IPS-18a (cell line): ENCODE measurements around the gene CARD11.

ENCODE experiments used
- H3K27ac ChIP-seq: one replicate; pipeline ENCODE4 v1.5.1; 2013; ENCODE audit warnings: low read length
- H3K27me3 ChIP-seq: one replicate; pipeline ENCODE4 v1.6.1; 2013; ENCODE audit warnings: mild to moderate bottlenecking, low read length; ENCODE audit not compliant: control insufficient read depth, insufficient read depth
- H3K36me3 ChIP-seq: one replicate; pipeline ENCODE4 v1.6.1; 2013; ENCODE audit warnings: low read depth, low read length; ENCODE audit not compliant: control insufficient read depth
- H3K4me1 ChIP-seq: one replicate; pipeline ENCODE4 v1.6.1; 2013; ENCODE audit warnings: low read depth, low read length; ENCODE audit not compliant: control insufficient read depth
- H3K4me3 ChIP-seq: one replicate; pipeline ENCODE4 v1.5.1; 2013; ENCODE audit warnings: low read length
- H3K9ac ChIP-seq: one replicate; pipeline ENCODE4 v1.6.1; 2013; ENCODE audit warnings: mild to moderate bottlenecking, low read length, moderate library complexity
- H3K9me3 ChIP-seq: one replicate; pipeline ENCODE4 v1.6.1; 2013; ENCODE audit warnings: low read depth, low read length; ENCODE audit not compliant: control insufficient read depth

CARD11 gene

GRCh38 chr7:3013975-3014792, 29.5 kb downstream of the CARD11 start:
- Histone ChIP-seq H3K4me3 (no peak overlapping the region), H3K9me3 (no peaks in the 10 kb centered on the region), H3K27me3 (no peaks in the 10 kb centered on the region)

GRCh38 chr7:3011211-3011852, 32.3 kb downstream of the CARD11 start:
- no peak overlapping the region for H3K9ac ChIP-seq
- H3K27me3 ChIP-seq, result no peaks in the 10 kb centered on the region
- no peak overlapping the region for H3K4me3 ChIP-seq
- no peaks in the 10 kb centered on the region for H3K9me3 ChIP-seq
- H3K4me1 ChIP-seq, result no peaks in the 10 kb centered on the region
- H3K27ac ChIP-seq, result no peak overlapping the region
- no peaks in the 10 kb centered on the region for H3K36me3 ChIP-seq

More at GRCh38 chr7:3013975-3014792, 29.5 kb downstream of the CARD11 start:
- no peaks in the 10 kb centered on the region for H3K36me3 ChIP-seq
- H3K27ac ChIP-seq, result no peak overlapping the region
- no peaks in the 10 kb centered on the region for H3K4me1 ChIP-seq
- no peak overlapping the region for H3K9ac ChIP-seq

DNA sequence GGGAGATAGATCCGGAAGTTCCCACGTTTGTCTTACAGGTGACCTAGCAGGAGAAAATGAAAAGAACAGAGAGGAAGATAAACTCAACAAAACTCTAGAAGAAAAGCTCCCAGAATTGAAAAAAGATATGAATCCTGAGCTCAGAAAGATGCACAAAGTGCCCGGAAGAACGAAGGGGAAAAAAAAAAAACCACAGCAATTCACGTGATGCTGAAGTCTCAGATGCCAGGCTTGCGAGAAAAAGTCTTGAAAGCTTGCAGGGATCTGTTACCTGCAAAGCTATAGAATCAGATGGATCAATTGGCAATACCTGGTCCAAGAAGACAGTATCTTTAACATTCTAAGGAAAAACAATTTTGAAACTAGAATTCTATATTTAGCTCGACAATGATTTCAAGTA, 33.5 kb downstream of the CARD11 start:
- H3K4me1 ChIP-seq, result no peaks in the 10 kb centered on the region
- no peak overlapping the region for H3K4me3 ChIP-seq
- no peaks in the 10 kb centered on the region for H3K36me3 ChIP-seq
- no peaks in the 10 kb centered on the region for H3K27me3 ChIP-seq
- no peaks in the 10 kb centered on the region for H3K9me3 ChIP-seq
- no peak overlapping the region for H3K27ac ChIP-seq
- H3K9ac ChIP-seq, result no peak overlapping the region

- Histone ChIP-seq H3K27me3 (no peaks in the 10 kb centered on the region), H3K36me3 (no peaks in the 10 kb centered on the region), H3K9me3 (no peaks in the 10 kb centered on the region), H3K4me3 (no peak overlapping the region), H3K9ac (no peak overlapping the region), H3K4me1 (no peaks in the 10 kb centered on the region), H3K27ac (no peak overlapping the region)
Observed at GRCh38 chr7:3009086-3009485, 34.6 kb downstream of the CARD11 start.

DNA sequence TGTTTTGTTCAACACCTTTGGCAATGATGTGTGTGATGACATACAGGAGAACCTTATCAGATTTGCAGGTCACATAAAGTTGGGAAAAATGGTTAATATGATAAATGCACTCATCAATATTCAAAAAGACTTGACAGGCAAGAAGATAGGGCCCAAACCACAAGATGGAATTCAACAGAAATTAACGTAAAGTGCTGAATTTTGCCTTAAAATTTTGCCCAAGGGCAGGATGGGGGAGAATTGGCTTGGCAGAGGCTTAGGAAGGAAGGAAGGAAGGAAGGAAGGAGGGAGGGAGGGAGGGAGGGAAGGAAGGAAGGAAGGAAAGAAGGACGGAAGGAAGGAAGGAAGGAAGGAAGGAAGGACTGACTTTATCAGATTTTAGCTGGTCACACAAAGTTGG, 35.3 kb downstream of the CARD11 start:
- Histone ChIP-seq H3K4me1 (no peaks in the 10 kb centered on the region), H3K4me3 (no peak overlapping the region), H3K27me3 (no peaks in the 10 kb centered on the region), H3K9me3 (no peaks in the 10 kb centered on the region), H3K36me3 (no peaks in the 10 kb centered on the region), H3K9ac (no peak overlapping the region), H3K27ac (no peak overlapping the region)

GRCh38 chr7:3007696-3008095, 36.0 kb downstream of the CARD11 start:
- Histone ChIP-seq H3K27ac (no peak overlapping the region), H3K9me3 (no peaks in the 10 kb centered on the region), H3K27me3 (no peaks in the 10 kb centered on the region), H3K36me3 (no peaks in the 10 kb centered on the region), H3K9ac (no peak overlapping the region), H3K4me1 (no peaks in the 10 kb centered on the region), H3K4me3 (no peak overlapping the region)

DNA sequence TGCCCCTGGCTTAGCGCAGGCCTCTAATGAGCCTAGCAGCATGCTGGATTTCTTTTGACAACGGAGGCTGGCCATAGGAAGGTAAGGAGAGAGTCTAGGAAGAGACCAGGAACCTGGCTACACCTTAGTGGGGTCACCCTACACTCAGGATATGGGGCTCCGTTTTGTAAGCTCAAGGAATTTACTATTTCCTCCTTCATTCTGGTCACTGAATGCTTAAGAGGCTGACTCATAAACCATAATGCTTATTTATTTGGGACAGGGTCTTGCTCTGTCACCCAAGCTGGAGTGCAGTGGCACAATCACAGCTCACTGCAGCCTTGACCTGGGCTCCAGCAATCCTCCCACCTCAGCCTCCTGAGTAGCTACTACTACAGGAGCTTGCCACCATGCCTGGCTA, 38.4 kb downstream of the CARD11 start:
- Histone ChIP-seq H3K9me3 (no peaks in the 10 kb centered on the region), H3K4me3 (no peak overlapping the region), H3K27me3 (no peaks in the 10 kb centered on the region), H3K36me3 (no peaks in the 10 kb centered on the region), H3K4me1 (no peaks in the 10 kb centered on the region), H3K27ac (no peak overlapping the region), H3K9ac (no peak overlapping the region)

- H3K27me3 ChIP-seq, result no peaks in the 10 kb centered on the region
- H3K4me1 ChIP-seq, result no peaks in the 10 kb centered on the region
- no peak overlapping the region for H3K27ac ChIP-seq
- H3K4me3 ChIP-seq, result no peak overlapping the region
- no peaks in the 10 kb centered on the region for H3K9me3 ChIP-seq
- no peaks in the 10 kb centered on the region for H3K36me3 ChIP-seq
- no peak overlapping the region for H3K9ac ChIP-seq
Observed at GRCh38 chr7:3003936-3004335, 39.7 kb downstream of the CARD11 start.

DNA sequence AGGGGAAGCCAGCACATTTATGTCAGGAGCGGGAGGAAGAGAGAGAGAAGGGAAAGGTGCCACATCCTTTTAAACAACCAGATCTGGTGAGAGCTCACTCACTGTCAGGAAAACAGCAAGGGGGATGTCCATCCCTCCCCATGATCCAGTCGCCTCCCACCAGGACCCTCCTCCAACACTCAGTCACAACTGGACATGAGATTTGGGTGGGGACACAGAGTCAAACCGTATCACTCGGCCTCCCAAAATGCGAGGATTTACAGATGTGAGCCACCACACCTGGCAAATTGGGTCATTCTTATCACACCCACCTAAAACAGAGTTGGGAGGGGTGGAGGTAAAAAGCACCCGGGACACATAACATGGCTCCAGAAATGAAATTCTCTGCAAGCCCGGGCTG, 41.0 kb downstream of the CARD11 start:
- H3K4me1 ChIP-seq, result no peaks in the 10 kb centered on the region
- H3K9me3 ChIP-seq, result no peaks in the 10 kb centered on the region
- H3K4me3 ChIP-seq, result no peak overlapping the region
- no peak overlapping the region for H3K27ac ChIP-seq
- no peaks in the 10 kb centered on the region for H3K36me3 ChIP-seq
- no peaks in the 10 kb centered on the region for H3K27me3 ChIP-seq
- H3K9ac ChIP-seq, result no peak overlapping the region

DNA sequence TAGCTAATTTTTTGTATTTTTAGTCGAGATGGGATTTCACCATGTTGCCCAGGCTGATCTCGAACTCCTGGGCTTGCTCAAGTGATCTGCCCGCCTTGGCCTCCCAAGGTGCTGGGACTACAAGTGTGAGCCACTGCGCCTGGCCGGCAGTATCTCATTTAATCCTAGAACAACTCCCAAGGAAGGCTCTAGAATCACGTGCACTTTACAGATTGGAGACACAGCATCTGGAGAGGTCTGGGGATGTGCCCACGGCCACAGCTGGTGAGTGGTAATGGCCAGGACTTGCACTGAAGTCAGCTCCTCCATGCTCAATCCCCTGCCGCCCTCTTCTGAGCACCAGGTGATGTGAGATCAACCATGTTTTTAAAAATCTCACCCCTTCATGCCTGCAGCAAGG, 43.1 kb downstream of the CARD11 start:
- H3K9me3 ChIP-seq, result no peaks in the 10 kb centered on the region
- H3K36me3 ChIP-seq, result no peaks in the 10 kb centered on the region
- no peaks in the 10 kb centered on the region for H3K27me3 ChIP-seq
- no peak overlapping the region for H3K9ac ChIP-seq
- no peak overlapping the region for H3K27ac ChIP-seq
- H3K4me1 ChIP-seq, result no peaks in the 10 kb centered on the region
- no peak overlapping the region for H3K4me3 ChIP-seq

GRCh38 chr7:2999078-2999500, 44.6 kb downstream of the CARD11 start:
- Histone ChIP-seq H3K9me3 (no peaks in the 10 kb centered on the region), H3K9ac (no peak overlapping the region), H3K4me1 (no peaks in the 10 kb centered on the region), H3K27me3 (no peaks in the 10 kb centered on the region), H3K36me3 (no peaks in the 10 kb centered on the region), H3K27ac (no peak overlapping the region), H3K4me3 (no peak overlapping the region)

- H3K9ac ChIP-seq, result no peak overlapping the region
- no peaks in the 10 kb centered on the region for H3K27me3 ChIP-seq
- H3K4me1 ChIP-seq, result no peaks in the 10 kb centered on the region
- H3K9me3 ChIP-seq, result peaks cover 2% of the 10 kb centered on the region
- no peak overlapping the region for H3K27ac ChIP-seq
- no peak overlapping the region for H3K4me3 ChIP-seq
- H3K36me3 ChIP-seq, result no peaks in the 10 kb centered on the region
Observed at GRCh38 chr7:2997014-2997413, 46.7 kb downstream of the CARD11 start.
